ENCODE results near the gene PKD2.

DNA sequence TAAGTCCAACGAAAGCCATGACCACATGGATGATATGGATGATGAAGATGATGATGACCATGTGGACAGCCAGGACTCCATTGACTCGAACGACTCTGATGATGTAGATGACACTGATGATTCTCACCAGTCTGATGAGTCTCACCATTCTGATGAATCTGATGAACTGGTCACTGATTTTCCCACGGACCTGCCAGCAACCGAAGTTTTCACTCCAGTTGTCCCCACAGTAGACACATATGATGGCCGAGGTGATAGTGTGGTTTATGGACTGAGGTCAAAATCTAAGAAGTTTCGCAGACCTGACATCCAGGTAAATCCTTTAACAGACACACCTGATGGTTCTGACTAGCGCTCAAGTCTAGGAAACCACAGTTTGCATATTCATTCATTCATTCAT lies 25.9 kb upstream of the PKD2 start:
- TF ChIP-seq, protein P1, sequence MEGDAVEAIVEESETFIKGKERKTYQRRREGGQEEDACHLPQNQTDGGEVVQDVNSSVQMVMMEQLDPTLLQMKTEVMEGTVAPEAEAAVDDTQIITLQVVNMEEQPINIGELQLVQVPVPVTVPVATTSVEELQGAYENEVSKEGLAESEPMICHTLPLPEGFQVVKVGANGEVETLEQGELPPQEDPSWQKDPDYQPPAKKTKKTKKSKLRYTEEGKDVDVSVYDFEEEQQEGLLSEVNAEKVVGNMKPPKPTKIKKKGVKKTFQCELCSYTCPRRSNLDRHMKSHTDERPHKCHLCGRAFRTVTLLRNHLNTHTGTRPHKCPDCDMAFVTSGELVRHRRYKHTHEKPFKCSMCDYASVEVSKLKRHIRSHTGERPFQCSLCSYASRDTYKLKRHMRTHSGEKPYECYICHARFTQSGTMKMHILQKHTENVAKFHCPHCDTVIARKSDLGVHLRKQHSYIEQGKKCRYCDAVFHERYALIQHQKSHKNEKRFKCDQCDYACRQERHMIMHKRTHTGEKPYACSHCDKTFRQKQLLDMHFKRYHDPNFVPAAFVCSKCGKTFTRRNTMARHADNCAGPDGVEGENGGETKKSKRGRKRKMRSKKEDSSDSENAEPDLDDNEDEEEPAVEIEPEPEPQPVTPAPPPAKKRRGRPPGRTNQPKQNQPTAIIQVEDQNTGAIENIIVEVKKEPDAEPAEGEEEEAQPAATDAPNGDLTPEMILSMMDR (conservative IDR thresholded peaks at IDR 0.05; ENCODE audit: low read depth, low read length), result no peak
- TF ChIP-seq EZH2phosphoT487 (IDR thresholded peaks at IDR 0.05; ENCODE audit: borderline replicate concordance, low read length), result no peak
